H1 (cell line): ENCODE measurements around the gene TNFRSF6B. TPM values are rescaled to one million over a fixed set of nuclear protein-coding genes. Genes with fewer than 3 reads are reported as not detected.

ENCODE experiments used
- CBX5 ChIP-seq: fragments of 300-800, 300-1000 bp; sonication (generic); IDR thresholded peaks from 2 replicates; pipeline ENCODE4 v1.7.1; 2016; ENCODE audit warnings: antibody characterized with exemption, low read length, low read depth
- CTCF ChIP-seq, 3 experiments: IDR thresholded peaks; 1 replicate in 2 of 3; 2 replicates in 1 of 3; pipeline versions ENCODE4 v1.5.1 to v1.6.1; 2011; ENCODE audit warnings: low read length in 3 of 3, mild to moderate bottlenecking in 3 of 3, inconsistent platforms in 2 of 3, low read depth in 1 of 3, moderate library complexity in 1 of 3; ENCODE audit not compliant: insufficient read depth in 1 of 3; ENCODE audit errors: control extremely low read depth in 1 of 3
- EP300 ChIP-seq, 2 experiments: IDR thresholded peaks; 1 replicate in 1 of 2; 2 replicates in 1 of 2; pipeline ENCODE4 v1.6.1; 2011 to 2012; ENCODE audit warnings: low read depth in 2 of 2, low read length in 2 of 2, mild to moderate bottlenecking in 2 of 2, borderline replicate concordance in 1 of 2, inconsistent platforms in 1 of 2, moderate library complexity in 1 of 2
- FOSL1 ChIP-seq: IDR thresholded peaks from 2 replicates; pipeline ENCODE4 v1.6.1; 2011; ENCODE audit warnings: mild to moderate bottlenecking, low read depth, low read length, moderate library complexity; ENCODE audit not compliant: insufficient read depth
- SIN3A ChIP-seq, 2 experiments: IDR thresholded peaks in 1 of 2; conservative IDR thresholded peaks in 1 of 2; 2 replicates each; pipeline ENCODE4 v1.6.1; 2011 to 2012; ENCODE audit warnings: low read length in 2 of 2, improper control_type of control experiment in 1 of 2, low read depth in 1 of 2, mild to moderate bottlenecking in 1 of 2
- SIRT6 ChIP-seq: IDR thresholded peaks from one replicate; pipeline ENCODE4 v1.7.1; 2012; ENCODE audit warnings: low read length, inconsistent platforms
- polyA plus RNA-seq, 7 experiments: library from polyadenylated mRNA; depleted of rRNA in 3 of 7; stranded (reverse) in 5 of 7; unstranded in 2 of 7; fragments of >200 nt in 5 of 7; fragments of 200-250 nt in 2 of 7; gene quantifications; 1 replicate in 5 of 7; 2 replicates in 1 of 7; 4 replicates in 1 of 7; pipeline versions ENCODE4 v1.2.1 to v1.2.3, GENCODE V29; 2011 to 2013; ENCODE audit warnings: missing spikeins in 2 of 7, mixed read lengths in 2 of 7
- total RNA-seq: library from RNA; stranded (reverse); fragmentation: NEBNext Ultra II Directional; extraction: Animal tissue kit (Norgen Biotek cat#: 25700); gene quantifications from 2 replicates; pipeline ENCODE4 v1.2.1, GENCODE V29; 2021

The TNFRSF6B gene
- total and polyA plus RNA-seq, 2 of the 8 experiments (the other 6 are each of a cell fraction or from before 2014, with no cell fraction given) = 3.1 TPM; not detected in 1

- TF ChIP-seq CTCF (IDR thresholded peaks at IDR 0.05; ENCODE audit: control extremely low read depth in 1 of 3, insufficient read depth in 1 of 3, low read depth in 1 of 3, low read length in 3 of 3) (no peak), CBX5 (no peak), SIN3A (conservative IDR thresholded peaks at IDR 0.05 in 1 of 2, IDR thresholded peaks at IDR 0.05 in 1 of 2; ENCODE audit: low read depth in 1 of 2, low read length in 2 of 2) (no peak), FOSL1 (no peak), EP300 (IDR thresholded peaks at IDR 0.05; ENCODE audit: borderline replicate concordance in 1 of 2, low read depth in 2 of 2, low read length in 2 of 2) (no peak), SIRT6 (no peak)
These were observed 45.4 kb downstream of the TNFRSF6B start (continued) for GRCh38 chr20:63741676-63742380.
